HG02973 (cell line): ENCODE data around the gene SLC25A23.
"Not testable (repeated sequence)": the region's sequence is repeated elsewhere in the genome, so short reads cannot be mapped to it uniquely, and the experiment has no call there.

Experiments used
- ATAC-seq: cut with Tn5 transposase; IDR thresholded peaks from one replicate; pipeline ENCODE4 v1.9.1; 2021; ENCODE audit warnings: moderate library complexity; ENCODE audit not compliant: unreplicated experiment

SLC25A23 gene

GRCh38 chr19:6457958-6458694, 1.5 kb downstream of the SLC25A23 start:
- no peak for ATAC-seq

DNA sequence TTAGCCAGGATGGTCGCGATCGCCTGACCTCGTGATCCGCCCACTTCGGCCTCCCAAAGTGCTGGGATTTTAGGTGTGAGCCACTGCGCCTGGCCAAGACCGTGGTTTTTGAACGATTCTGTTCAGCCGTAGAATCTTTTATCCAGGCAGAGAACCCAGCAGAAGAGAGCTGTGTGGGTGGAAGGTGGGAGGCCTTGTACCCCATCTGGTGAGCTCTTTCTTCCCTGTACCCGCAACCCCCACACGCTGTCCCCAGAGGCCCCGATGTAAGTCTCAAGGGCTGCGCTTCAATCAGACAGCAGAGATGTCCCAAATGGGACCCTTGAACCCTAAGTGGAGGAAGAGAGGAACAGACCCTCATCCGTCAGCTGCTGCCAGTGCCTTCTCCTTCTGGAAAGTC, 3.7 kb downstream of the SLC25A23 start:
- no peak for ATAC-seq

GRCh38 chr19:6453951-6454565, 5.5 kb downstream of the SLC25A23 start:
- ATAC-seq, result no peak

DNA sequence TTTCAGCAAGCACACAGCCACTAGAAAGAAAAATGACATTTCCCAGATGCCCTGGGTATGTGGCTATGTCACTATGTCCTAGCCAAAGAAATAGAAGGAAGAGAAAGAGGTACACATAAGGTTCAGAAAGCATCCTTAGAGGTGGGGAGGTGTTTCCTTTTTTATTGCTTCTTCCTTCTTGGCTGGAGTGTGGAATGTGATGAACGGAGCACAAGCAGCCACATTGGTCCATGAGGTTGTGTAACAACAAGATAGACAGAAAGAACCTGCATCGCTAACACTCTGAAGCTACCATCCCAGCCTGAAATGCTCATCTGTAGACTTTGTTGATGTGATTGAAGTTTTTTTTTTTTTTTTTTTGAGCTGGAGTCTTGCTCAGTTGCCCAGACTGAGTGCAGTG, 6.7 kb downstream of the SLC25A23 start:
- ATAC-seq, result no peak

DNA sequence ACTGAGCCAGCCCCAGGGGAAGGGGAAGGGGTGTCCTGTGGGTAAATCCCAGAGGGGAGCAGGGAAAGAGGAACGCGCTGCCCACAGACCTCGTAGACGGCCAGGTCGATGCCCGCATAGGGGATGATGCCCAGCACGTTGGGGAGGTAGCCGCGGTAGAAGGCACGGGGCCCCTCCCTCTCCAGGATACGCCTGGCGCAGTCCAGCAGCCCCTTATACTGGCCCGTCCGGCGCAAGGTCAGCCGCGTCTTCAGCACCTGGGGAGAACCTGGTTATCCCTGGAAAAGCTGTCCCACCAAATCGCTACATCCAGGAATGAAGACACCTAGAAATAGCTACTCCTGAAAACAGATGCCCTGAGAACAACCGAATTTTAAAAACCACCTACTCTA, 7.4 kb downstream of the SLC25A23 start:
- no peak for ATAC-seq

- ATAC-seq, result no peak
These were observed 7.9 kb downstream of the SLC25A23 start for GRCh38 chr19:6451583-6452222.

GRCh38 chr19:6450166-6450565, 9.4 kb downstream of the SLC25A23 start:
- no peak for ATAC-seq

GRCh38 chr19:6448045-6448444, 11.5 kb downstream of the SLC25A23 start:
- ATAC-seq, result no peak

- no peak for ATAC-seq
These were observed 13.1 kb downstream of the SLC25A23 start for GRCh38 chr19:6446452-6446851.

- no peak for ATAC-seq
These were observed 15.6 kb downstream of the SLC25A23 start for GRCh38 chr19:6443986-6444385.

- ATAC-seq, result no peak
These were observed 17.4 kb downstream of the SLC25A23 start for GRCh38 chr19:6442087-6442688.

GRCh38 chr19:6440905-6441304, 18.7 kb downstream of the SLC25A23 start:
- no peak for ATAC-seq

- no peak for ATAC-seq
These were observed 19.8 kb downstream of the SLC25A23 start for GRCh38 chr19:6439743-6440142.

DNA sequence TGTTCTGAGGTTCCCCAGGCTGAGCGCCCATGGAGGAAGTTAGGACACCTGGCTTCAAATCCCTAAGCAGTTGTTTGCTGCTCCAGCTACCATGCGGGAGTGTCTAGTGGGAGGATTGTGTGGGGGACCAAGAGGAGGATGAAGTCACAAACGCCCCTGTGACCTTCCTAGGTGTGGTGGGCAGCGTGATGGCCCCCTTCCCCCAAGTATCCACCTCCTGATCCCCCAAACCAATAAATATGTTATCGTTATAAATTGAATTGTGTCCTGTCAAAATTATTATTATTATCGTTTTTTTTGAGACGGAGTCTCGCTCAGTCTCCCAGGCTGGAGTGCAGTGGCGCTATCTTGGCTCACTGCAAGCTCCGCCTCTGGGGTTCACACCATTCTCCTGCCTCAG, 25.9 kb downstream of the SLC25A23 start, which contains the start of gene SLC25A41:
TSS of gene SLC25A41 (minus strand) at position 101 of the 400 bp plus-strand sequence. CDS start at position 31, 70 bp downstream.
- ATAC-seq, result no peak

- ATAC-seq, result no peak
These were observed 26.4 kb downstream of the SLC25A23 start for GRCh38 chr19:6433165-6433564.

- no peak for ATAC-seq
These were observed 27.7 kb downstream of the SLC25A23 start for GRCh38 chr19:6431891-6432290.

DNA sequence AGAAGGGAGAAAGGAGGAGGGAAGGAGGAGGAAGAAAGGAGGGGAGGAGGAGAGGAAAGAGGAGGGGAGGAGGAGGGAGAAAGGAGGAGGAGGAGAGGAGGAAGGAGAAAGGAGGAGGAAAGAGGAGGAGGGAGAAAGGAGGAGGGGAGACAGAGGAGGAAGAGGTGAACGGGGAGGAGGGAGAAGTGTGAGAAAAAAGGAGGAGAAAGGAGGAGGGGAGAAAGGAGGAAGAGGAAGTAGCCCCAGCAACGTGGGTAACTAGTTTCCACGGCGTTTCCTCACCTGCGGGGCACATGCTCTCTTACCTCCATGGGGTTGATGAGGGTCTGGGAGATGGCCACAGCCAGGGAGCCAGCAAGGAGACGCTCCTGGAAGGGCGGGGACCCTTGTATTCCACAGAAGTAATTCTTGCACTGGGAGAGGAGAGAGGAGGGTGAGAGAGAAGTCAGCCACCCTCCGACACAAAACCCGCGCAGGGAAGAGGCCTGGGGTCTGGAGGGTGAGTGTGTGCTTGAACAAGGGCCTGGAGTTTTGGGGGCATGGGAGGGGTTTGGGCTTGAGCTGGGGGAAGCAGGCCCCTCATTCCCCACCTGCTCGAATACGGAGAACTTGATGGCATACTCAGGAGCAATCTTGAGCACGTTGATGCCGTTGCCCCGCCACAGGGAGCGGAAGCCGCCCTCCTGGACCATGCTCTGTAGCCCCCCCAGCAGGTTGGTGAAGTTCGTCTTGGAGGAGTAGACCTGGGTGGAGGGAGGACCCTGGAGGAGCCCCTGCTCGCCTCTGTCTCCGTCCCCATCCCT, 30.0 kb downstream of the SLC25A23 start:
- ATAC-seq, result no peak

DNA sequence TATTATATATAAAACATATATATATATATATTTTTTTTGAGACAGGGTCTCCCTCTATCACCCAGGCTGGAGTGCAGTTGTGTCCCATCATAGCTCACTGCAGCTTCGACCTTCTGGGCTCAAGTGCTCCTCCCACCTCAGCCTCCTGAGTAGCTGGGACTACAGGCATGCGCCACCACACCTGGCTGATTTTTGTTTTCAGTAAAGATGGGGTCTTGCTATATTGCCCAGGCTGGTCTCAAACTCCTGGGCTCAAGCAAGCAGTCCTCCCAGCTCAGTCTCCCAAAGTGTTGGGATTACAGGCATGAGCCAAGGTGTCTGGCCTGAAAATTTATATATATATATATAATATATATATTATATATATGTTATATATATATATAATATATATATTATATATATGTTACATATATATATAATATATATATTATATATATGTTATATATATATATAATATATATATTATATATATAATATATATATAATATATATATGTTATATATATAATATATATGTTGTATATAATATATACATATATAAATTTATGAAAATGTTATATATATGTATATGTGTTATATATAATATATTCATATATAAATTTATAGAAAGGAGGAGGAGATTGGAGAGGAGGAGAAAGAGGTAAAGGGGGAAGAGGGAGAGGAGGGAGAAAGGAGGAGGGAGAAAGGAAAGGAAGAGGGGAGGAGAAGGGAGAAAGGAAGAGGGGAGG, 30.7 kb downstream of the SLC25A23 start:
- not testable (repeated sequence) for ATAC-seq

GRCh38 chr19:6427131-6427530, 32.5 kb downstream of the SLC25A23 start:
- ATAC-seq, result no peak
